NOMO-1 (cell line): ENCODE results near the gene TLR9.

Source experiments
- DNase-seq, 2 experiments: peaks; one replicate each; lab custom pipeline; 2025; ENCODE audit not compliant: unreplicated experiment in 2 of 2; lab: John Stamatoyannopoulos, UW

Gene TLR9

DNA sequence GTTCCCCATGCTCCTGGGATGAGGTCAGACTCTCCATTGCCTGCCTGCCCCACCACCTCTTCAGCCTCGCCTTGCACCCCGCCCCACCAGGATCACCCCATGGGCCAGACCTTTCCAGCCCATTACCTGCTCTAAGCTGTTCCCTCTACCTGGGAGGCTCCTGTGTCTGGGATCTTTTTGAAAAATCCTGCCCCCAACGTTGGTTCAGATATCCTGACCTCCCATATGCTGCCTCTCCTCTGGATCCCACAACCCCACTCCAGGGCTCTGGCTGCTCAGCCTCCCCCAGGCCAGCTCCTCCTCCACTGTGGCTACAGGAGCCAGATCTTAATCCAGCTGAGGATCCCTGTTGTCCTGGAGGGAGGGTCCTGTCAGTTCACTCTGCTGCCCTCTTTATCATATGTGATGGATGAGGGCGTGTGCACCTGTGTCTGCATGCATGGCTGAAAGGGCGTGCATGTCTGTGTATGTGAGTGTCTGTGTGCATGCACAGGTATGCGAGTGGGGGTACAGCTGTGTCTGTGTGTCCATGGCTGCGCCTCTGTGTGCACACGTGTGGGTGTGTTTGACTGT is 49.2 kb downstream of the TLR9 start:
- DNase-seq, result no peak

DNA sequence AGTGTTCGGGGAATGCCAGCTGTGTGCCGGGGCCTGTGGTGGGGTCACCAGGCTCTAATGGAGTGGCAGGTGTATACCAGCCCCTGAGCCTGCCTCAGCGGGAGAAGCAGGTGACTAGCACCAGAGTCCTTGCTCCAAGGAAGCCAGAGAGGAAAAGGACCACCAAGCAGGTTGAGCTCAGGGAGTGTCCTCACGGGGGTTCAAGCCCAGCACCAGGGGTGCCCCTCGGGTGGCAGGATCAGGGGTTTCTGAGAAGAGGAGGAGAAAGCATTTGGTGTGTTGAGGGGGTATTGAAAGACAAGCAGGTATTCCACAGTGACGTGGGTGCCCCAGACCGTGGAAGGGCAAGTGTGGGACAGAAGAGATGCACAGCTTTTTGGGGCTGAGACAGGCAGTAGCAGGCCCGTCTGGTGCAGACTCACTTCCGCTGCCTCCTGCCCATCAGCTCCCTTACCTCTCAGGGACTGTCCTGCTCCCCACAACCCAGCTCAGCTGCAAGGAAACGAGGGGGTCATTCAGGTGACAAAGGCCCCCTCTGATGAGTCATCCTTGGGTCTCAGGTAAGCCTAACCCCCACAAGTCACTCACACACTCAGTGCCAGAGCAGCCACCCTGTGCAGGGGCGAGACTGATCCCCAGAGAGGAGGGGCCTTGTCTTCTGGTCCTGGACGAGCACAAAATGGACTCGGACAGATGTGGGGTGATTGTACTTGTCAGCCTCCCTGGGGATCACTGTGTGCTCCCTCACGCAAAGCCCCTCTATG is 49.8 kb downstream of the TLR9 start:
- DNase-seq, result no peak

- no peak for DNase-seq
These were observed 50.5 kb downstream of the TLR9 start for GRCh38 chr3:52174896-52175295.

DNA sequence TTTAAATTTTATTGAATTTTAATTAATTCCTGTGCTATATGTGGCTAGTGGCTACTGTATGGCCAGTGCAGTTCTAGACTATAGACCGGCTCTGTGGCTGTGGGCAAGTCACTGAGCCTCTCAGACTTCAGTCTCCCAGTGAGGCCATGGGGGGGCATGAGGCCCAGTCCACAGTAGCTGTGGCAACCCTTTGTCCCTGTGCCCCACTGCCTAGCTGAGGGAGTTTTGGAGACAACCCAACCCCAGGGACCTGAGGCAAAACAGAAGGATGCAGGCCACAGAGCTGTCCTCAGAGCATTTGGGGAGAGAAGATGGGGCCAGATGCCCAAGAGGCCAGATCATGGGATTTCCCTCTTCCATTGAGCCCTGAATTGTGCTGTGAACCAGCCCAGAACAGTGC is 52.3 kb downstream of the TLR9 start:
- DNase-seq, result no peak

GRCh38 chr3:52172262-52172757 is 53.1 kb downstream of the TLR9 start:
- DNase-seq, result no peak

- DNase-seq, result no peak
These were observed 53.8 kb downstream of the TLR9 start for GRCh38 chr3:52171514-52172261.
